IMR-90 (cell line): ENCODE data around the gene ZNF286A.
"Not testable (repeated sequence)": the region's sequence is repeated elsewhere in the genome, so short reads cannot be mapped to it uniquely, and the experiment has no call there.

Experiments
- BHLHE40 ChIP-seq: fragments of 150-350 bp; IDR thresholded peaks from 2 replicates; pipeline ENCODE4 v1.6.1; 2016; ENCODE audit warnings: mild to moderate bottlenecking, low read depth, low read length
- MAZ ChIP-seq: IDR thresholded peaks from 2 replicates; pipeline ENCODE4 v1.6.1; 2012; ENCODE audit warnings: low read depth, mild to moderate bottlenecking, low read length, improper control_type of control experiment, moderate library complexity, borderline replicate concordance
- POLR2A ChIP-seq: IDR thresholded peaks from 2 replicates; pipeline ENCODE4 v1.6.1; 2012; ENCODE audit warnings: mild to moderate bottlenecking, low read depth, low read length
- RAD21 ChIP-seq: IDR thresholded peaks from 2 replicates; pipeline ENCODE4 v1.6.1; 2012; ENCODE audit warnings: low read length, improper control_type of control experiment
- RCOR1 ChIP-seq: IDR thresholded peaks from 2 replicates; pipeline ENCODE4 v1.6.1; 2012; ENCODE audit warnings: mild to moderate bottlenecking, low read length, improper control_type of control experiment; ENCODE audit not compliant: insufficient replicate concordance
- RFX5 ChIP-seq: IDR thresholded peaks from 2 replicates; pipeline ENCODE4 v1.8.0; 2012; ENCODE audit warnings: low read depth, mild to moderate bottlenecking, low read length, moderate library complexity
- SMC3 ChIP-seq: fragments of 150-350 bp; IDR thresholded peaks from 2 replicates; pipeline ENCODE4 v1.6.1; 2016; ENCODE audit warnings: low read depth, mild to moderate bottlenecking, antibody characterized with exemption, low read length, moderate library complexity
- TF ChIP-seq, protein P1 (sequence below): conservative IDR thresholded peaks from 2 replicates; pipeline ENCODE4 v1.5.1; 2012; ENCODE audit warnings: mild to moderate bottlenecking, low read depth, low read length, improper control_type of control experiment
- TF ChIP-seq, protein P2 (sequence below): fragments of 150-350 bp; IDR thresholded peaks from 2 replicates; pipeline ENCODE4 v1.6.1; 2017; ENCODE audit warnings: mild to moderate bottlenecking, antibody characterized with exemption, low read length, low read depth

DNA sequence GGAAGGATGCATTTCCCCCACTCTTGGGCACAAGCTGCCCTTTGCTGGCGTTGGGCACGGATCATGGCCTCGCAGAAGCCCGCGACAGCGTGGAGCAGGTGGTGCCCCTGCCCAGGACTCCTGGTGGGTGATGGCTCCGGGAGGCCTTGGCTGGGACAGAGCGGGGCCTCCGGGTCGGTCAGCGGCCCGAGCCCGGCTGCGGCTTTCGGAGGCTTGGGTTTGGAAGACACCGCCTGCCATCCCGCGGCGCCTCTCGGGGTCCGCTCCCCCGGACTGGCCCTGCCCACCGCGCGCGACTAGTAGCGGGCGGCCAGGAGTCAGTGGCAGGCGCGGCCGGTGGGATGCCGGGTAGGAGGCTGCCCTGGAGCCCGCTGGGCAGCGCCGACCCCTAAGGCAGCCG is 49.9 kb downstream of the ZNF286A start:
- TF ChIP-seq, protein P1, sequence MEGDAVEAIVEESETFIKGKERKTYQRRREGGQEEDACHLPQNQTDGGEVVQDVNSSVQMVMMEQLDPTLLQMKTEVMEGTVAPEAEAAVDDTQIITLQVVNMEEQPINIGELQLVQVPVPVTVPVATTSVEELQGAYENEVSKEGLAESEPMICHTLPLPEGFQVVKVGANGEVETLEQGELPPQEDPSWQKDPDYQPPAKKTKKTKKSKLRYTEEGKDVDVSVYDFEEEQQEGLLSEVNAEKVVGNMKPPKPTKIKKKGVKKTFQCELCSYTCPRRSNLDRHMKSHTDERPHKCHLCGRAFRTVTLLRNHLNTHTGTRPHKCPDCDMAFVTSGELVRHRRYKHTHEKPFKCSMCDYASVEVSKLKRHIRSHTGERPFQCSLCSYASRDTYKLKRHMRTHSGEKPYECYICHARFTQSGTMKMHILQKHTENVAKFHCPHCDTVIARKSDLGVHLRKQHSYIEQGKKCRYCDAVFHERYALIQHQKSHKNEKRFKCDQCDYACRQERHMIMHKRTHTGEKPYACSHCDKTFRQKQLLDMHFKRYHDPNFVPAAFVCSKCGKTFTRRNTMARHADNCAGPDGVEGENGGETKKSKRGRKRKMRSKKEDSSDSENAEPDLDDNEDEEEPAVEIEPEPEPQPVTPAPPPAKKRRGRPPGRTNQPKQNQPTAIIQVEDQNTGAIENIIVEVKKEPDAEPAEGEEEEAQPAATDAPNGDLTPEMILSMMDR = not testable (repeated sequence)
- not testable (repeated sequence) for TF ChIP-seq SMC3, BHLHE40, POLR2A, RCOR1, RAD21, MAZ, RFX5
- TF ChIP-seq, protein P2, sequence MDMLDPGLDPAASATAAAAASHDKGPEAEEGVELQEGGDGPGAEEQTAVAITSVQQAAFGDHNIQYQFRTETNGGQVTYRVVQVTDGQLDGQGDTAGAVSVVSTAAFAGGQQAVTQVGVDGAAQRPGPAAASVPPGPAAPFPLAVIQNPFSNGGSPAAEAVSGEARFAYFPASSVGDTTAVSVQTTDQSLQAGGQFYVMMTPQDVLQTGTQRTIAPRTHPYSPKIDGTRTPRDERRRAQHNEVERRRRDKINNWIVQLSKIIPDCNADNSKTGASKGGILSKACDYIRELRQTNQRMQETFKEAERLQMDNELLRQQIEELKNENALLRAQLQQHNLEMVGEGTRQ = not testable (repeated sequence)
